DND-41 (cell line): ENCODE data around the gene SLC11A1.

Source experiments
- EZH2 ChIP-seq: IDR thresholded peaks from 3 replicates; pipeline ENCODE4 v1.6.1; 2012; ENCODE audit warnings: borderline replicate concordance, low read depth, mild to moderate bottlenecking, moderate library complexity, low read length, inconsistent platforms; ENCODE audit not compliant: severe bottlenecking
- TF ChIP-seq, protein P1 (sequence below): IDR thresholded peaks from 2 replicates; pipeline ENCODE4 v1.5.1; 2012; ENCODE audit warnings: borderline replicate concordance, low read length, moderate library complexity, mild to moderate bottlenecking; ENCODE audit not compliant: poor library complexity, severe bottlenecking; ENCODE audit errors: extremely low read depth

DNA sequence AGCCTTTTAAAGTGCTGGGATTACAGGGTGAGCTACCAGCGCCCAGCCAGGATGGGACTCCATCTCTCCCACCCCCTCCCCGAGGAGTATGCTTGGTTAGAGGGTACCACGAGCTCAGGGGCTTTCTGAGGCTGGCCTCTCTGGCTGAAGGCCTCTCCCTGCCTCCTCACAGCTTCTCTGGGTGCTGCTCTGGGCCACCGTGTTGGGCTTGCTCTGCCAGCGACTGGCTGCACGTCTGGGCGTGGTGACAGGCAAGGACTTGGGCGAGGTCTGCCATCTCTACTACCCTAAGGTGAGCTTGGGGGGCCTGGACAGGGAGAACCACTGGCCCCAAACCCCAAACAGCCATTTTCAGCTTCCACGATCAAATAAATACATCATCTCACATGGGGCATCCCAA lies 2.9 kb downstream of the SLC11A1 start:
- TF ChIP-seq, protein P1, sequence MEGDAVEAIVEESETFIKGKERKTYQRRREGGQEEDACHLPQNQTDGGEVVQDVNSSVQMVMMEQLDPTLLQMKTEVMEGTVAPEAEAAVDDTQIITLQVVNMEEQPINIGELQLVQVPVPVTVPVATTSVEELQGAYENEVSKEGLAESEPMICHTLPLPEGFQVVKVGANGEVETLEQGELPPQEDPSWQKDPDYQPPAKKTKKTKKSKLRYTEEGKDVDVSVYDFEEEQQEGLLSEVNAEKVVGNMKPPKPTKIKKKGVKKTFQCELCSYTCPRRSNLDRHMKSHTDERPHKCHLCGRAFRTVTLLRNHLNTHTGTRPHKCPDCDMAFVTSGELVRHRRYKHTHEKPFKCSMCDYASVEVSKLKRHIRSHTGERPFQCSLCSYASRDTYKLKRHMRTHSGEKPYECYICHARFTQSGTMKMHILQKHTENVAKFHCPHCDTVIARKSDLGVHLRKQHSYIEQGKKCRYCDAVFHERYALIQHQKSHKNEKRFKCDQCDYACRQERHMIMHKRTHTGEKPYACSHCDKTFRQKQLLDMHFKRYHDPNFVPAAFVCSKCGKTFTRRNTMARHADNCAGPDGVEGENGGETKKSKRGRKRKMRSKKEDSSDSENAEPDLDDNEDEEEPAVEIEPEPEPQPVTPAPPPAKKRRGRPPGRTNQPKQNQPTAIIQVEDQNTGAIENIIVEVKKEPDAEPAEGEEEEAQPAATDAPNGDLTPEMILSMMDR = no peak
- TF ChIP-seq EZH2 = no peak
